GM21526 (cell line): ENCODE results near the gene PSMD11.

Experiments
- ATAC-seq: cut with Tn5 transposase; IDR thresholded peaks from one replicate; pipeline ENCODE4 v1.9.1; 2021; ENCODE audit warnings: moderate library complexity; ENCODE audit not compliant: unreplicated experiment, low FRiP score

The PSMD11 gene

GRCh38 chr17:32488604-32489180 lies 44.4 kb downstream of the PSMD11 start:
- ATAC-seq, result no peak

GRCh38 chr17:32489320-32490100 lies 45.2 kb downstream of the PSMD11 start:
- no peak for ATAC-seq

GRCh38 chr17:32490101-32490482 lies 45.8 kb downstream of the PSMD11 start:
- no peak for ATAC-seq

GRCh38 chr17:32491371-32492263 lies 47.3 kb downstream of the PSMD11 start:
- no peak for ATAC-seq

GRCh38 chr17:32492264-32492589 lies 47.9 kb downstream of the PSMD11 start:
- ATAC-seq, result no peak

- no peak for ATAC-seq
Observed at GRCh38 chr17:32492648-32493289, 48.5 kb downstream of the PSMD11 start.

- no peak for ATAC-seq
Observed at GRCh38 chr17:32493571-32493970, 49.3 kb downstream of the PSMD11 start.

- no peak for ATAC-seq
Observed at GRCh38 chr17:32493976-32494513, 49.7 kb downstream of the PSMD11 start.

- ATAC-seq, result no peak
Observed at GRCh38 chr17:32494621-32495358, 50.5 kb downstream of the PSMD11 start.

GRCh38 chr17:32495359-32496231 lies 51.3 kb downstream of the PSMD11 start:
- ATAC-seq, result no peak

- ATAC-seq, result no peak
Observed at GRCh38 chr17:32496395-32497073, 52.2 kb downstream of the PSMD11 start.

GRCh38 chr17:32497431-32498205 lies 53.3 kb downstream of the PSMD11 start:
- ATAC-seq, result no peak

- no peak for ATAC-seq
Observed at GRCh38 chr17:32498391-32498790, 54.1 kb downstream of the PSMD11 start.

- no peak for ATAC-seq
Observed at GRCh38 chr17:32502013-32502412, 57.7 kb downstream of the PSMD11 start.

GRCh38 chr17:32502710-32503109 lies 58.4 kb downstream of the PSMD11 start:
- no peak for ATAC-seq

- ATAC-seq, result peak; percentile 87
Observed at GRCh38 chr17:32503251-32504165, 59.2 kb downstream of the PSMD11 start.
